Large intestine (tissue), 3 donors: ENCODE results near the gene CDK4. TPM values are rescaled to one million over a fixed set of nuclear protein-coding genes. Genes with fewer than 3 reads are reported as not detected.

Source experiments
- DNase-seq, 2 donors: peaks; one replicate each; pipeline versions ENCODE4 v3.0.0 to v3.0.0-alpha.2; 2013
- H3K27ac ChIP-seq: one replicate; pipeline ENCODE4 v1.5.1; 2013; ENCODE audit warnings: low read length
- H3K27me3 ChIP-seq: 2 replicates; pipeline ENCODE4 v1.6.1; 2013; ENCODE audit warnings: low read length; ENCODE audit not compliant: control insufficient read depth, insufficient read depth
- H3K36me3 ChIP-seq: 2 replicates; pipeline ENCODE4 v1.6.1; 2013; ENCODE audit warnings: low read length; ENCODE audit not compliant: control insufficient read depth, insufficient read depth
- H3K4me1 ChIP-seq: one replicate; pipeline ENCODE4 v1.6.1; 2013; ENCODE audit warnings: low read length; ENCODE audit not compliant: control insufficient read depth, insufficient read depth
- H3K4me3 ChIP-seq: one replicate; pipeline ENCODE4 v1.5.1; 2013; ENCODE audit warnings: low read length
- H3K9me3 ChIP-seq: one replicate; pipeline ENCODE4 v1.6.1; 2013; ENCODE audit warnings: mild to moderate bottlenecking, low read depth, low read length, moderate library complexity; ENCODE audit not compliant: control insufficient read depth
- WGBS: methylation state at CpG from one replicate; pipeline ENCODE4 v1.1.5; 2013; ENCODE audit warnings: low lambda C conversion rate; ENCODE audit not compliant: insufficient coverage; 5-methylcytosine and 5-hydroxymethylcytosine counted together
- polyA plus RNA-seq: library from polyadenylated mRNA; unstranded; fragments of 120-200 nt; gene quantifications from one replicate; pipeline ENCODE4 v1.2.1, GENCODE V29; 2013

CDK4 gene
- polyA plus RNA-seq, 1 donor = 196 TPM

DNA sequence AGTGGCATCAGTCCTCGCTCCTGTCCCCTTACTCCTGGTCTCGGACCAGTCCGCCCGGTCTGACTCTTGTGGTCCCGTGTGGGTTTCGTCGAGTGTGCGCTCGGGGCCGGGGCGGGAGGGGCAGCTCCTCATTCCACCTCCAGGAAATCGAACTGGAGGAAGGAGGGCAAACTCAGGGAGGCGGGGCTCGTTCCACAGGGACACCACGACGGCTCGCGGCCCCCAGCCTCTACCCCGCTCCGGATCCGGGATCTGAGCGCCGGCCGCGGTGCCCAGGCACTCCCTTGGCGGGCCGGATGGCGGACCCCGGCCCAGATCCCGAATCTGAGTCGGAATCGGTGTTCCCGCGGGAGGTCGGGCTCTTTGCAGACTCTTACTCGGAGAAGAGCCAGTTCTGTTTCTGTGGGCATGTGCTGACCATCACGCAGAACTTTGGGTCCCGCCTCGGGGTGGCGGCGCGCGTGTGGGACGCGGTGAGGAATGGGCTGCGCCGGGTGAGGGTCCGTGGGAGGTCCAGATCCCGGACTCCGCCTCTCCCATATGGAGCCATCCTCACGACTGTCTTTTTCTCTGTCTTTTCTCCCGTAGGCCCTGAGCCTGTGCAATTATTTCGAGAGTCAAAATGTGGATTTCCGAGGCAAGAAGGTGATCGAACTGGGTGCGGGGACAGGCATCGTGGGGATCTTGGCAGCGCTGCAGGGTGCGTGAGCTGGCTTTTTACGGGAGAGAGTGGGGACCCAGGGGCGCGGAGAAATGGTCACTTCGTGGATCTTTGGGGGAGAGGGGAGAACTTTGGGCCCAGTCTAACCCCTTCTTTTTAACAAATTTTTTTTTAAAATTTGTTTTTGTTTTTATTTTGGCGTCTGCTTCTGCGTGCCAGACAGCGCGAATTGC is 20.6 kb upstream of the CDK4 start, which contains the start of gene EEF1AKMT3:
TSS of gene EEF1AKMT3 (plus strand) at position 186 of the 894 bp plus-strand sequence. CDS start at position 297, 111 bp downstream.
- 42% methylated on average over 4 of the region's 67 CpGs for WGBS
- DNase-seq = peak in 1 of 2 donors; percentile 35
- Histone ChIP-seq H3K9me3 (no peaks in the 10 kb centered on the region), H3K27ac (peak within 1 kb of the TSS; percentile 83), H3K4me3 (peak within 1 kb of the TSS; percentile 69), H3K36me3 (peaks cover 18% of the 10 kb centered on the region), H3K27me3 (peaks cover under 1% of the 10 kb centered on the region), H3K4me1 (peaks cover 14% of the 10 kb centered on the region)

DNA sequence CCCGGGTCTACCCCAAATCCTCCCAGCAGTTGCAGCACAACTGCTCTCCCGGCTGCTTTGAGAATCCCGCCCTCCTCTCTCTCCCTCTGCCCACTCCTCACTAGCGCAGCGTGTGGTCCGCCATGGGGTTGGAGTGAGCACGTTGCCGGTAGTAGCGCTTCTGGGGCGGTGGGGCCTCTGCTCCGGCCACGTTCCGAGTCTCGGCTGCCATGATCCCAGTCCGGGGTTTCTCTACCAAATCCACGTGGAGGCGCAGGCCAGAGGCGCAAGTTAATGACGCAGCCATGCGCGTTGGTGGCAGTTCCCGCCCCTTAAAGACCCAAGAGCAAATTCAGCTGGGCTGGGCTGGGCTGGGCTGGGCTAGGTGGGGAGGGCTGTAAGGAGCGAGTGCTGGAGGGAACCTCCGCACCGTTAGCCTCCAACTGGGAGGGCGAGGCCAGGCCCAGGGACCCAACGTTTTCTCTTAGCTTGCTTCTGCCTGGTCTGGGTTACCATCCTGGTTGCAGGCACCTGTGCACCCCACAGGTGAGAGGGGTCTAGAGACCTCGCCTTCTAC is 19.8 kb upstream of the CDK4 start, which contains the start of gene METTL1:
TSS of gene METTL1 (minus strand) at position 233 of the 556 bp plus-strand sequence. CDS start at position 211, 22 bp downstream.
- Histone ChIP-seq H3K27me3 (peaks cover 8% of the 10 kb centered on the region), H3K9me3 (no peaks in the 10 kb centered on the region), H3K4me1 (peaks cover 15% of the 10 kb centered on the region), H3K36me3 (peaks cover 16% of the 10 kb centered on the region), H3K27ac (peak within 1 kb of the TSS; percentile 83), H3K4me3 (peak within 1 kb of the TSS; percentile 69)
- DNase-seq = peak; percentile 96 to 98
- 0% methylated on average over 1 of the region's 28 CpGs for WGBS

DNA sequence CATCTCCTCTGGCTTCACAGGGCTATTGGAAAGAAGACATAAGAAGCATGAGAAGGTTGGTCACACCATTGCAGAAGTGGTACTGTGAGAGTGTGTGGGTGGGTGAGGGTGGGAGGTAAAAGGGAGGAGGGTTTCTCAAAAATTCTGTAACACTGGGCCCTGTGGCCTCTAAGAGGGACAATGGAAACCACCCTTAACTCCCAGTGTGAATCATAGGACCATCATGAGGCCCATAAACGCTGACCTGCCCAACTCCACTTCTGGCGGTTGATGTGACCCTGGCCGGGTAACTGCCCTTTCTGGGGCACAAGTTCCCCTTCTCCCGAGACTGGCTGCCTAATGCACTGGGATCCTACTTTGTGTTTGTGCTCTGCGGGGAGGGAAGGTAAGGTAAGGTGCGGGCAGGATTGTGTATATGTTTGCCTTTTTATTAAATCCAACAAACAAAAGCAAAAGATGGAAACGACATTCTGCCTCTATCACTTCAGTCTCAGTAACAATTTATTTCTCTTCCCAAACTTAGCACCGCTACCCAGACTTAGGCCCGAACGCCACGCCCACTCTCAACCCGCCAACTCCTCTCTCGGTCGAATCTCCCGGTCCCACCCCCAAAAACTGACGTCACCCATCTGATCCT is 19.2 kb upstream of the CDK4 start:
- Histone ChIP-seq H3K4me1 (peaks cover 21% of the 10 kb centered on the region), H3K27ac (peak overlapping the region; percentile 83), H3K27me3 (peaks cover 14% of the 10 kb centered on the region), H3K36me3 (peaks cover 16% of the 10 kb centered on the region), H3K4me3 (peak overlapping the region; percentile 69), H3K9me3 (no peaks in the 10 kb centered on the region)
- 0% methylated on average over 5 of the region's 16 CpGs for WGBS
- peak in 1 of 2 donors; percentile 80 for DNase-seq

DNA sequence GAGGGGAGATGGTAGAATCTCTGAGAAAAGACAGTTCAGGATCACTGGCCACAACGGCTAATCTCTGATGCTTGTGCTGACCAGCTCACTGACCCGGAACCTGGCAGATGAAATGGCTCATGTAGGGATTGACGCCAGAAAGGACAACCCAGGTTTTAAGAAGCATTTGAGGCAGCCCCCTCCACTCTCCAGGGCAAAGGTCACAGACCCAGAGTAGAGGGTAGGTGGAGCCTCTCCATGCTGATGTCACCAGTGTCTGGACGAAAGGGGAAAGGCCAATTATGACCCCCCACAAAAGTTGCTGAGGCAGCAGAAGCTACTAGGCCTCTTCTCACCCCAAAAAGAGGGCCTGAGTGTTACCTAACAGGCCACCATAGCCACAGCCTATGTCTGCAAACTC is 18.6 kb upstream of the CDK4 start:
- no peak overlapping the region for H3K4me3 ChIP-seq
- no peak overlapping the region for H3K27ac ChIP-seq
- H3K4me1 ChIP-seq = peaks cover 27% of the 10 kb centered on the region
- no CpG with 5 or more reads among the region's 4 CpGs for WGBS
- DNase-seq = no peak
- H3K27me3 ChIP-seq = peaks cover 20% of the 10 kb centered on the region
- H3K9me3 ChIP-seq = peaks cover 4% of the 10 kb centered on the region
- H3K36me3 ChIP-seq = peaks cover 14% of the 10 kb centered on the region

DNA sequence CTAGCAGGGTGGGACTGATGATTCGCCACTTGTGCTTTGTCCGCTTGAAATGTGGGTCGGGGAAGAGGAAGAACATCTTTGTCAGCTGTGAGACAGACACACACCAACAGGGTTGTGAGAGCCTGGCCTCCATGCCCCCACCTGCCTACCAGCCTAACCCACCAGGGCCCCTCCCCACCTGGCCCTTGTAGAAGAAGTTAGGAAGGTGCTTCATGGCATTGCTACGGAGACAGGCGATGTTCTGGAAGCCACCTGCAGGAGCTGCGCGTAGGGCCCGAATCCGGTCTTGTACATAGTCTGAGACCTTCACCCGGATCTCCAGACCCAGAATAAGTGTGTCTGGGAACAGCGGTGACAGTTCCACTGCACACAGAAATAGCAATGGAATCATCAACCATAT is 17.5 kb upstream of the CDK4 start:
- no CpG with 5 or more reads among the region's 11 CpGs for WGBS

DNA sequence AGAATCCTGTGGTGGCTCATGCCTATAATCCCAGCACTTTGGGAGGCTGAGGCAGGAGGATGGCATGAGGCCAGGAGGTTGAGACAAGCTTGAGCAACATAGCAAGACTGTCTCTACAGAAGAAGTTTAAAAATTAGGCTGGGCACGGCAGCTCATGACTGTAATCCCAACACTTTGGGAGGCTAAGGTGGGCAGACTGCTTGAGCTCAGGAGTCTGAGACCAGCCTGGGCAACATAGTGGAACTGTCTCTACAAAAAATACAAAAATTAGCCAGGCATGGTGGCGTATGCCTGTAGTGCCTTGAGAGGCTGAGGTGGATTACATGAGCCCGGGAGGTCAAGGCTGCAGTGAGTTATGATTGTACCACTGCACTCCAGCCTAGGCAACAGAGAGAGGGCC is 15.8 kb upstream of the CDK4 start:
- Histone ChIP-seq H3K27ac (no peak overlapping the region), H3K4me3 (no peak overlapping the region), H3K4me1 (peaks cover 28% of the 10 kb centered on the region), H3K27me3 (peaks cover 45% of the 10 kb centered on the region), H3K9me3 (peaks cover 10% of the 10 kb centered on the region), H3K36me3 (peaks cover 14% of the 10 kb centered on the region)
- WGBS = 80% methylated on average over 1 of the region's 3 CpGs
- no peak for DNase-seq

More for the DNA sequence above, 17.5 kb upstream of the CDK4 start:
- Histone ChIP-seq H3K4me1 (peaks cover 34% of the 10 kb centered on the region), H3K9me3 (peaks cover 10% of the 10 kb centered on the region), H3K36me3 (peaks cover 14% of the 10 kb centered on the region), H3K4me3 (no peak overlapping the region), H3K27ac (no peak overlapping the region), H3K27me3 (peaks cover 32% of the 10 kb centered on the region)
- DNase-seq = no peak

DNA sequence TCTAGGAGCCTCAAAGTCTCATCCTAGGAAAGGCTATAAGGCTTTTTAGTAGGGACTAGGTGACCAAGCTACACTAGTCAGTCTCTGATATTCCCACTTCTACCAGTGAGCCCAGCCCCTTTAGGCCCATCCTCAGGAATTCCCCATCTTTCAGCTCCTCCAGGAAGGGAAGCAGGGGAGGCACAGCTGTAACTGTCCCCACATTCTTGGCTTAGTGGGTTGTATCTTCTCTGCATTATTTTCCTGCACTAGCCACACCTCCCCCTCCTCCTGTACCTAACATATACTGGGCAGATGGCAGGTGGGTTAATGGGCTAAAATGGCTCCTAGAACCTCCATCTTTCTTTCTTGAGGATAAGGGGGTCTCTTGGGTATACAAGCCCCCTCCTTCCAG is 15.2 kb upstream of the CDK4 start:
- no peak overlapping the region for H3K27ac ChIP-seq
- no peak overlapping the region for H3K4me3 ChIP-seq
- H3K27me3 ChIP-seq = peaks cover 45% of the 10 kb centered on the region
- DNase-seq = no peak
- H3K36me3 ChIP-seq = peaks cover 14% of the 10 kb centered on the region
- H3K4me1 ChIP-seq = peaks cover 28% of the 10 kb centered on the region
- H3K9me3 ChIP-seq = peaks cover 10% of the 10 kb centered on the region

DNA sequence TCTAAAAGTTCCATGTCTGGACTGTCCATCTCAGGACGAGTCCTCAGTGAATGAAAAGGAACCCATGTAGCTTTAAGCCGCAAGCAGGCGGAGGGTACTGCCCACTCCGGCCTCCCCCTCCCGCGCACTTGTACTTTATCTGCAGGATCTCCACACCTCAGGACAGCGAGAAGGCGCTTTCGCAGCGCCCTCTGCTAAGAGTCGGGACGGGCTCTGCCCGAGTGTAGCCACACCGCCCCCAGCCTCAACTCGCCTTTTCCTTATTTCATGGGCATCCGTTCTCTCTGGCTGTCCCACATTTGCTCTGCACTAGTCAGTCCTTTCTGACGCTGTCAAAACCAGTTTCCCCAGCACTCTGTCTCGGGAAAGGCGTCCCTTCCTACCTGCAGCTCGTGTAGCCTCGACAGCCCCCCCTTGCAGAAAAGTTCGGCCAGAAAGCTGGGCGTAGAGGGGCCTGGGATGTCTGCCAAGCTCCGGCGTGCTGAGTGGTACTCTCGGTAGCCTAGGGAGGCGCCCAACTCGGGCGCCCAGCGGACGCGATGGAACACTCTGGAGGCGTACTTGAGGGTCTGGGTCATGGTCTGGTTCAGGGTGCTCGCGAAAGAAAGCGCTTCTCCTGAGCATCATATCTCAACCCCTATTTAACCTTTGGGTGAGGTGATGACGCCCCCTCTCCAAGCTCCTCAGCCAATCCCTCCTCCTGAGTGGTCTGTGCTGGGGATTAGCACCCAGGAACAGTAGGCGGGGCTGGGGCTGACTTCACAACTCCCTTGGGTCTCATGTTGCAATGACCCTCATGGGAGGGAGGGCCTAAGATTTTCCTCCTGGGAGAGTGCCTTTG is 14.6 kb upstream of the CDK4 start, which contains the start of gene CYP27B1:
TSS of gene CYP27B1 (minus strand) at position 615 of the 841 bp plus-strand sequence. CDS start at position 578, 37 bp downstream.
- H3K4me3 ChIP-seq = no peak within 1 kb of the TSS
- DNase-seq = no peak
- no peak within 1 kb of the TSS for H3K27ac ChIP-seq
- 14% methylated on average over 2 of the region's 38 CpGs for whole genome bisulfite sequencing
- peaks cover 45% of the 10 kb centered on the region for H3K27me3 ChIP-seq
- peaks cover 14% of the 10 kb centered on the region for H3K36me3 ChIP-seq
- peaks cover 28% of the 10 kb centered on the region for H3K4me1 ChIP-seq
- peaks cover 10% of the 10 kb centered on the region for H3K9me3 ChIP-seq

DNA sequence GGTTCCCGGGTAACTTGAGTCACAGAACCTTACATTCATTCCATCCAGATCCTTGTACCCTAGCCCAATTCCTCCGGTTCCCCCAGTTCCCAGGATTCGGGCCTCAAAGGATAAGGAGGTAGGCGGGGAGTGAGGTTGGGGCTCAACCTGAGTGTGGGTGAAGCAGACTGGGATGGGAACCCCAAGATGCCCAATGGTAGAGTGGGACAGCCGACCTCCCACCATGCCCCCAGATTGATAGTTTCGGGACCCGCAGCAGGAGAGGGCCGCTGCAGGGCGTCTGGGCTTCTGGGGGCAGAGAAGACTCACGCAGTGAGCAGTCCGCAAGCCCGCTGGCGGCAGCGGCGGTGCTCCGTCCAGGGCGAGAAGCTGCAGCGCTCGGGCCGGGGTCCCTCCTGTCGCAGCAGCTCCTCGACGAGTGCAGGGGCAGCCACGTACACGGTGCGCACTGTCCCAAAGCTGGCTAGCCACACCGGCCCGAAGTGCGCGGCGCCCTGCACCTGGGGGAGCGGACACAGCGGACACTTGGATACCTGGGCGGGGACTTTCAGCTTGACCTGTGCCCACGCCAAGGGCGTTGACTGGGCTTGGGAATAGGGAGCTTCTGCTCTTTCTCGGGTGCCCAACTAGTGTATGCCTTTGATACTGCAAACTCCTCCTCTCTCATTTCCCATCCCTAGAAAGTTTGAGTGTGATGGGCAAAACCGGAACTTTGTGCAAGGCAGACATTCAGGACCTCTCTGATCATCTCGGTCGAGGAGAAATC is 13.8 kb upstream of the CDK4 start:
- Histone ChIP-seq H3K27me3 (peaks cover 45% of the 10 kb centered on the region), H3K9me3 (peaks cover 10% of the 10 kb centered on the region), H3K36me3 (peaks cover 14% of the 10 kb centered on the region), H3K4me3 (peak overlapping the region; percentile 47), H3K27ac (no peak overlapping the region), H3K4me1 (peaks cover 24% of the 10 kb centered on the region)
- DNase-seq = no peak
- WGBS = 0% methylated on average over 1 of the region's 40 CpGs
